ENCODE results near the gene MAU2.
A peak's percentile ranks its signal among the peaks of the same experiment; 100 is the strongest.

MAU2 gene

GRCh38 chr19:19352823-19353222 lies 32.2 kb downstream of the MAU2 start:
- Mint-ChIP-seq H3K9me3 (no peaks in the 10 kb centered on the region), H3K4me3 (no peak overlapping the region), H3K36me3 (ENCODE audit: low read depth) (peaks cover 32% of the 10 kb centered on the region), H3K4me1 (no peaks in the 10 kb centered on the region), H3K27me3 (ENCODE audit: low read depth) (no peaks in the 10 kb centered on the region), H3K27ac (no peak overlapping the region)
- no peak for TF ChIP-seq CTCF (IDR thresholded peaks at IDR 0.05; ENCODE audit: unreplicated experiment in 3 of 3)

GRCh38 chr19:19354007-19354406 lies 33.4 kb downstream of the MAU2 start:
- TF ChIP-seq CTCF (IDR thresholded peaks at IDR 0.05; ENCODE audit: unreplicated experiment in 3 of 3): no peak
- H3K4me3 Mint-ChIP-seq: no peak overlapping the region
- H3K9me3 Mint-ChIP-seq: no peaks in the 10 kb centered on the region
- H3K27me3 Mint-ChIP-seq (ENCODE audit: low read depth): no peaks in the 10 kb centered on the region
- peaks cover 30% of the 10 kb centered on the region for H3K36me3 Mint-ChIP-seq (ENCODE audit: low read depth)
- H3K4me1 Mint-ChIP-seq: no peaks in the 10 kb centered on the region
- H3K27ac Mint-ChIP-seq: no peak overlapping the region

- TF ChIP-seq CTCF (IDR thresholded peaks at IDR 0.05; ENCODE audit: unreplicated experiment in 3 of 3): no peak
- Mint-ChIP-seq H3K27me3 (ENCODE audit: low read depth) (no peaks in the 10 kb centered on the region), H3K27ac (no peak overlapping the region), H3K4me3 (no peak overlapping the region), H3K9me3 (no peaks in the 10 kb centered on the region), H3K4me1 (no peaks in the 10 kb centered on the region), H3K36me3 (ENCODE audit: low read depth) (peaks cover 23% of the 10 kb centered on the region)
Observed at GRCh38 chr19:19354932-19355331, 34.3 kb downstream of the MAU2 start.

- no peak overlapping the region for H3K4me3 Mint-ChIP-seq
- no peak overlapping the region for H3K27ac Mint-ChIP-seq
- no peaks in the 10 kb centered on the region for H3K27me3 Mint-ChIP-seq (ENCODE audit: low read depth)
- no peaks in the 10 kb centered on the region for H3K4me1 Mint-ChIP-seq
- H3K9me3 Mint-ChIP-seq: no peaks in the 10 kb centered on the region
- H3K36me3 Mint-ChIP-seq (ENCODE audit: low read depth): peaks cover 23% of the 10 kb centered on the region
- TF ChIP-seq CTCF (IDR thresholded peaks at IDR 0.05; ENCODE audit: unreplicated experiment in 3 of 3): no peak
Observed at GRCh38 chr19:19355606-19356139, 35.0 kb downstream of the MAU2 start.

GRCh38 chr19:19356500-19356899 lies 35.9 kb downstream of the MAU2 start:
- H3K36me3 Mint-ChIP-seq (ENCODE audit: low read depth): peaks cover 26% of the 10 kb centered on the region
- no peak for TF ChIP-seq CTCF (IDR thresholded peaks at IDR 0.05; ENCODE audit: unreplicated experiment in 3 of 3)
- H3K27ac Mint-ChIP-seq: no peak overlapping the region
- no peaks in the 10 kb centered on the region for H3K27me3 Mint-ChIP-seq (ENCODE audit: low read depth)
- H3K4me1 Mint-ChIP-seq: peaks cover 5% of the 10 kb centered on the region
- H3K4me3 Mint-ChIP-seq: no peak overlapping the region
- H3K9me3 Mint-ChIP-seq: no peaks in the 10 kb centered on the region

GRCh38 chr19:19356901-19357566 lies 36.4 kb downstream of the MAU2 start:
- peak overlapping the region in 1 of 3 experiments; percentile 66 for H3K27ac Mint-ChIP-seq
- no peaks in the 10 kb centered on the region for H3K9me3 Mint-ChIP-seq
- H3K36me3 Mint-ChIP-seq (ENCODE audit: low read depth): peaks cover 24% of the 10 kb centered on the region
- peaks cover 5% of the 10 kb centered on the region for H3K4me1 Mint-ChIP-seq
- TF ChIP-seq CTCF (IDR thresholded peaks at IDR 0.05; ENCODE audit: unreplicated experiment in 3 of 3): no peak
- no peaks in the 10 kb centered on the region for H3K27me3 Mint-ChIP-seq (ENCODE audit: low read depth)
- H3K4me3 Mint-ChIP-seq: no peak overlapping the region
